Measurements from ENCODE around the gene LETMD1. TPM values are rescaled to one million over a fixed set of nuclear protein-coding genes. Genes with fewer than 3 reads are reported as not detected.

Gene LETMD1
- total and polyA plus RNA-seq, 9 of the 15 experiments (the other 6 are each of a cell fraction or from before 2014, with no cell fraction given): 58.7 to 163 (median 75.4) TPM

DNA sequence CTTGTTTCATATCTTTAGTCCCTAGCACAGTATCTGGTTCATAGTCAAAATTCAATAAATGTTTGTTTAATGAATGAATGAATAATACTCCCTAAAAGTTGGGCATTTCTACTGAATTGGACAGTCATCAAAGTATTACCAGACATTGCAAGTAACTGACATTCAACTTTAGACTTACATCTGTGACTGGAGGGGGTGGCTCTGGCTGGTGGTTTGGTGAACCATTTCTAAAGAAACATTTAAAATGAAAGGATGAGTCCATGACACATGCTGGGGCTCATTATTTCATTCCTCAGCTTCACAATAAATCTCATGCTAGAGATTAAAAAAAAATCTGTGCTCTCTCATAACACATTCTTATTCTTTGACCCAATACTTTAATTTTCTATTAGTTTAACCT lies 55.9 kb downstream of the LETMD1 start:
- BruUV-seq (replicated peaks): no TSS peak
- in situ Hi-C loops (cut with MboI): no loop called here
- Histone ChIP-seq H3K4me2 (ENCODE audit: insufficient read depth, low read length) (no peak overlapping the region), H4K20me1 (replicated peaks; ENCODE audit: control insufficient read depth, insufficient read depth, low read length) (no peaks in the 10 kb centered on the region), H3K79me2 (ENCODE audit: control insufficient read depth, insufficient read depth, low read length) (no peaks in the 10 kb centered on the region), H3K27ac (ENCODE audit: extremely low read depth, low read depth, low read length) (no peak overlapping the region), H3K36me3 (ENCODE audit: control insufficient read depth, insufficient read depth, low read length) (peaks cover 82% of the 10 kb centered on the region), H3K9me1 (ENCODE audit: control insufficient read depth, insufficient read depth, low read length) (no peaks in the 10 kb centered on the region), H3K4me1 (replicated peaks in 1 of 2; ENCODE audit: control insufficient read depth in 2 of 2, insufficient read depth in 2 of 2, low read length in 2 of 2) (no peaks in the 10 kb centered on the region), H3K27me3 (ENCODE audit: control insufficient read depth in 2 of 2, insufficient read depth in 2 of 2, low read length in 2 of 2) (no peaks in the 10 kb centered on the region), H3K9ac (ENCODE audit: insufficient read depth in 1 of 2, low read depth in 2 of 2, low read length in 2 of 2) (no peak overlapping the region), H2AFZ (ENCODE audit: low read depth, low read length) (no peak overlapping the region), H3K4me3 (no peak overlapping the region), H3K9me3 (replicated peaks; ENCODE audit: control insufficient read depth, insufficient read depth, low read depth, low read length) (no peaks in the 10 kb centered on the region)
- ChIA-PET POLR2A (interaction anchor here (1.4 kb wide), 1 partner anchor 21 kb away, joined by 6 read pairs; the partner anchor contains the start of gene CSRNP2), CTCF (ENCODE audit: low intra/inter-chr PET ratio) (no interaction called here)
- intact Hi-C loops (cut with micrococcal nuclease): no loop called here
- peak; percentile 46 for FAIRE-seq
- TF ChIP-seq, protein P1, sequence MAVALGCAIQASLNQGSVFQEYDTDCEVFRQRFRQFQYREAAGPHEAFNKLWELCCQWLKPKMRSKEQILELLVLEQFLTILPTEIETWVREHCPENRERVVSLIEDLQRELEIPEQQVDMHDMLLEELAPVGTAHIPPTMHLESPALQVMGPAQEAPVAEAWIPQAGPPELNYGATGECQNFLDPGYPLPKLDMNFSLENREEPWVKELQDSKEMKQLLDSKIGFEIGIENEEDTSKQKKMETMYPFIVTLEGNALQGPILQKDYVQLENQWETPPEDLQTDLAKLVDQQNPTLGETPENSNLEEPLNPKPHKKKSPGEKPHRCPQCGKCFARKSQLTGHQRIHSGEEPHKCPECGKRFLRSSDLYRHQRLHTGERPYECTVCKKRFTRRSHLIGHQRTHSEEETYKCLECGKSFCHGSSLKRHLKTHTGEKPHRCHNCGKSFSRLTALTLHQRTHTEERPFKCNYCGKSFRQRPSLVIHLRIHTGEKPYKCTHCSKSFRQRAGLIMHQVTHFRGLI (CRISPR knock-in tag; IDR thresholded peaks at IDR 0.05): no peak
- TF ChIP-seq BCOR (IDR thresholded peaks at IDR 0.05): no peak
- no peak for ATAC-seq
- no peak for DNase-seq (ENCODE audit: extremely low read depth in 1 of 4, low spot score in 3 of 4)

DNA sequence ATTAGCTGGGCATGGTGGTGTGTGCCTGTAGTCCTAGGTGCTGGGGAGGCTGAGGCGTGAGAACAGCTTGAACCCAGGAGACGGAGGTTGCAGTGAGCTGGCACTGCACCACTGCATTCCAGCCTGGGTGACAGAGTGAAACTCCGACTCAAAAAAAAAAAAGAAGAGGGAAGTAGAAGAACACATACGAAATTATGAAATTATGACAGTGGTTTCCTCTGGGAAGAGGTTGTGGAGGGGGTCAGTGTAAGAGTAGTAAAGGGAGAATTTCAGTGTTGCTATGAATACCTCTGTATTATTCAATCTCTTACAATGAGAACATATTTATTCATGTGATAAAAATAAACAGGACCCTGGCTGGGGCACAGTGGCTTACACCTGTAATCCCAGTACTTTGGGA lies 60.0 kb downstream of the LETMD1 start:
- FAIRE-seq (no peak), ATAC-seq (no peak), DNase-seq (ENCODE audit: extremely low read depth in 1 of 4, low spot score in 3 of 4) (no peak)
- Histone ChIP-seq H3K9me3 (replicated peaks; ENCODE audit: control insufficient read depth, insufficient read depth, low read depth, low read length) (no peaks in the 10 kb centered on the region), H3K27ac (ENCODE audit: extremely low read depth, low read depth, low read length) (no peak overlapping the region), H3K4me1 (replicated peaks in 1 of 2; ENCODE audit: control insufficient read depth in 2 of 2, insufficient read depth in 2 of 2, low read length in 2 of 2) (no peaks in the 10 kb centered on the region), H3K9ac (ENCODE audit: insufficient read depth in 1 of 2, low read depth in 2 of 2, low read length in 2 of 2) (no peak overlapping the region), H3K4me3 (no peak overlapping the region), H4K20me1 (replicated peaks; ENCODE audit: control insufficient read depth, insufficient read depth, low read length) (no peaks in the 10 kb centered on the region), H3K4me2 (ENCODE audit: insufficient read depth, low read length) (no peak overlapping the region), H3K36me3 (ENCODE audit: control insufficient read depth, insufficient read depth, low read length) (peaks cover 70% of the 10 kb centered on the region), H2AFZ (ENCODE audit: low read depth, low read length) (no peak overlapping the region), H3K79me2 (ENCODE audit: control insufficient read depth, insufficient read depth, low read length) (no peaks in the 10 kb centered on the region), H3K9me1 (ENCODE audit: control insufficient read depth, insufficient read depth, low read length) (no peaks in the 10 kb centered on the region), H3K27me3 (ENCODE audit: control insufficient read depth in 2 of 2, insufficient read depth in 2 of 2, low read length in 2 of 2) (no peaks in the 10 kb centered on the region)
- BruUV-seq (replicated peaks): no TSS peak
- POLR2A ChIA-PET: interaction anchor here (1.1 to 1.3 kb wide), 2 partner anchors 24 to 25 kb away, joined by 3 read pairs; no protein-coding TSS in a partner anchor
- in situ Hi-C loops (cut with MboI): no loop called here
- intact Hi-C loops (cut with micrococcal nuclease): no loop called here
- CTCF ChIA-PET (ENCODE audit: low intra/inter-chr PET ratio): no interaction called here
- WGBS (ENCODE audit: insufficient coverage, low coverage, missing lambda C conversion rate): 89% methylated on average over 3 of the region's 4 CpGs
- TF ChIP-seq HNRNPK (IDR thresholded peaks at IDR 0.05; ENCODE audit: low read depth, low read length, poor library complexity, severe bottlenecking) (no peak), CREM (IDR thresholded peaks at IDR 0.05; ENCODE audit: low read depth) (no peak), HMG20A (CRISPR knock-in tag; conservative IDR thresholded peaks at IDR 0.05) (no peak), MCM2 (IDR thresholded peaks at IDR 0.05; ENCODE audit: low read depth) (no peak), EHMT2 (IDR thresholded peaks at IDR 0.05) (no peak), MEF2D (tag; conservative IDR thresholded peaks at IDR 0.05; ENCODE audit: low read depth) (no peak), YBX1 (IDR thresholded peaks at IDR 0.05) (no peak), ZNF830 (CRISPR knock-in tag; IDR thresholded peaks at IDR 0.05) (no peak), ELF4 (CRISPR knock-in tag; IDR thresholded peaks at IDR 0.05) (no peak)
- TF ChIP-seq, protein P2, sequence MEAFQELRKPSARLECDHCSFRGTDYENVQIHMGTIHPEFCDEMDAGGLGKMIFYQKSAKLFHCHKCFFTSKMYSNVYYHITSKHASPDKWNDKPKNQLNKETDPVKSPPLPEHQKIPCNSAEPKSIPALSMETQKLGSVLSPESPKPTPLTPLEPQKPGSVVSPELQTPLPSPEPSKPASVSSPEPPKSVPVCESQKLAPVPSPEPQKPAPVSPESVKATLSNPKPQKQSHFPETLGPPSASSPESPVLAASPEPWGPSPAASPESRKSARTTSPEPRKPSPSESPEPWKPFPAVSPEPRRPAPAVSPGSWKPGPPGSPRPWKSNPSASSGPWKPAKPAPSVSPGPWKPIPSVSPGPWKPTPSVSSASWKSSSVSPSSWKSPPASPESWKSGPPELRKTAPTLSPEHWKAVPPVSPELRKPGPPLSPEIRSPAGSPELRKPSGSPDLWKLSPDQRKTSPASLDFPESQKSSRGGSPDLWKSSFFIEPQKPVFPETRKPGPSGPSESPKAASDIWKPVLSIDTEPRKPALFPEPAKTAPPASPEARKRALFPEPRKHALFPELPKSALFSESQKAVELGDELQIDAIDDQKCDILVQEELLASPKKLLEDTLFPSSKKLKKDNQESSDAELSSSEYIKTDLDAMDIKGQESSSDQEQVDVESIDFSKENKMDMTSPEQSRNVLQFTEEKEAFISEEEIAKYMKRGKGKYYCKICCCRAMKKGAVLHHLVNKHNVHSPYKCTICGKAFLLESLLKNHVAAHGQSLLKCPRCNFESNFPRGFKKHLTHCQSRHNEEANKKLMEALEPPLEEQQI (IDR thresholded peaks at IDR 0.05): no peak
- TF ChIP-seq, protein P3, sequence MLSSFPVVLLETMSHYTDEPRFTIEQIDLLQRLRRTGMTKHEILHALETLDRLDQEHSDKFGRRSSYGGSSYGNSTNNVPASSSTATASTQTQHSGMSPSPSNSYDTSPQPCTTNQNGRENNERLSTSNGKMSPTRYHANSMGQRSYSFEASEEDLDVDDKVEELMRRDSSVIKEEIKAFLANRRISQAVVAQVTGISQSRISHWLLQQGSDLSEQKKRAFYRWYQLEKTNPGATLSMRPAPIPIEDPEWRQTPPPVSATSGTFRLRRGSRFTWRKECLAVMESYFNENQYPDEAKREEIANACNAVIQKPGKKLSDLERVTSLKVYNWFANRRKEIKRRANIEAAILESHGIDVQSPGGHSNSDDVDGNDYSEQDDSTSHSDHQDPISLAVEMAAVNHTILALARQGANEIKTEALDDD (IDR thresholded peaks at IDR 0.05): no peak

All from K562 (cell line).